ENCODE data around the gene NPR2.

Gene NPR2

GRCh38 chr9:35766997-35767396 lies 24.4 kb upstream of the NPR2 start:
- no peak for DNase-seq

DNA sequence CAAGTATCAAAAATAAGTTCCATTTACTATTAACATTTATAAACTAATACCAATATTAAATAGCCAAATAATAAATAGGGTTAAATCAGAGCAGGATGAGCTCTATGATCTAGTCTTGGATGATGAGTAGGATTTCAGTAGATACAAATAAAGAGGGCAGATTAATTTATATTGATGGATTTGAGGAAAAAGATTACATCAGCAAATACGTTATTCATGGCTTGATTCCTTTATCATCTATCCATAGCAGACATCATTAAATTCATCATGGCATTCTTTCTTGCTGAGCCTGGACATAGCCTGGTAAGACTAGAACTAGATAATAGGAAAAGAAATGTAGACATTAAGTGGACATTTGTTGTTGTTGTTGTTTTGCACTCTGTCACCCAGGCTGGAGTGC lies 23.9 kb upstream of the NPR2 start:
- DNase-seq: no peak

DNA sequence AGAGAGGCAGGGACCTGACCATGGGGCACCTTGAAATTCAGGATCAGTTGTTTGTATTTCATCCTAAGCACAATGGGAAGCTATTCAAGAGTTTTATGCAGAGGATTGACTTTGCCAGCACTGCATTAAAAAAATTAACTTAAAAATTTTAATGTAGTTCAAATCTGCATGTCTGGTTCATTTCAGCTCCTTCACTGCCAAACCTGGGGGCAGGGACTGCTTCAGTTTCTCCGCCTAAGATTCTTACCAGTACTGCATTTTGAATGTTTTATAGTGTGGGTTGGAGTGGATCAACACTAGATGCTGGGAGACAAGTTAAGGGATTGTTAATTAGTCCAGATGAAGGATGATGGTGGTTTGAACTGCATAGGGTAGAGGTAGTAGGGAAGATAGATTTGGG lies 21.6 kb upstream of the NPR2 start:
- DNase-seq: no peak

DNA sequence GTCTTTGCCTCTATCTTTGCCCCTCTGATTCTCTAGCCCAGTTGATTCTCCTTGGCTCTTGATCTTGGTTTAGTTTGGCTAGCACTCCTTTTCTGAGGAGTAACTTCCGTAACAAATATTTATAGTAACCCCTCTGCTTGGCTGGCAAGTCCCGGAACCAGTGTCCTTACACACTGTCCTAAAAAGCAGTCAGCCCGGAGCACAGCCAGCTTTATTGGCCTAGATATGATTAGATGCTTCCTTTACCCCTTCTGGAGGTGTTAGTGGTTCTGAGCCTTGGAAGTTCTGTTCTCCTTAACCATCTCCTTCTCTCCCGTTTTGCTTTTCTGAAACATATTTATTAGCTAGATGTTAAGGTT lies 20.3 kb upstream of the NPR2 start:
- DNase-seq: no peak

DNA sequence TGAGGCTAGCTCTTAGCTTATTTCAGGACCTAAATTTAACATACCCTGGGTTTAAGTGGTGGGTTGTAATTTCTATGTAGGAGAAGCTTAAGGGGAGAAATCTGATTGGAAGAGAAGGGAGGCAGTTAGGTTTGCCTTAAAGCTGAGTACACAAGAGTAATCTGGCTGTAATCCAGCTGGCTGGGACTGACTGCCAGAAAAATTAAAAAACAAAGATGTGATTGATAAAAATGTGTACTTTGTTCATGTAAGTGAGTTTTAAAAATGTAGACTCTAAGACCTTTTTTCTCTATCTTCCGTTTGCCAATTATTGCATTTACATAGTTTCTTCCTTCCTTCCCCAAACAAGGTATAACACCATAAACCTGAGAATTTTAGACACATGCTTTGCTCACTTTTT lies 19.9 kb upstream of the NPR2 start:
- no peak for DNase-seq

- DNase-seq: no peak
These were observed 19.4 kb upstream of the NPR2 start for GRCh38 chr9:35771943-35772342.

GRCh38 chr9:35774907-35775635 lies 16.3 kb upstream of the NPR2 start:
- DNase-seq: no peak

- no peak for DNase-seq
These were observed 15.4 kb upstream of the NPR2 start for GRCh38 chr9:35776018-35776417.

DNA sequence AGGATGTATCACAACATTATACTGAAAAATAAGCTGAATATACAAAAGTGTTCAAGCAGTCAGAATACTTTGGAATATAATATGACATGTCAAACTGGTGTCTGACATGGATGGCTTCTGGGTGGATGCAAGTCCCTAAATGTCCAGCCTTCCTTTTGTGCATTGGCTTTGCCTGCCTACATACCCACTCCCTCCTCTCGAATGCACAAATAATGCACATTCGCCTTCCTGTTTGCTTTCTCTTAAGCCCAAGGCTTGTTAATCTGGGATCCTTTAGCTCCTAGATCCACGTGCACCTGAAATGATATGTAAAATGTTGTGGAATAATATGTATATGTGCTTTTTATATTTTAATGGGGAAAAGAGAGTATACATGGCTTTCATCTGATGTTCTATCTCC lies 12.9 kb upstream of the NPR2 start:
- no peak for DNase-seq

DNA sequence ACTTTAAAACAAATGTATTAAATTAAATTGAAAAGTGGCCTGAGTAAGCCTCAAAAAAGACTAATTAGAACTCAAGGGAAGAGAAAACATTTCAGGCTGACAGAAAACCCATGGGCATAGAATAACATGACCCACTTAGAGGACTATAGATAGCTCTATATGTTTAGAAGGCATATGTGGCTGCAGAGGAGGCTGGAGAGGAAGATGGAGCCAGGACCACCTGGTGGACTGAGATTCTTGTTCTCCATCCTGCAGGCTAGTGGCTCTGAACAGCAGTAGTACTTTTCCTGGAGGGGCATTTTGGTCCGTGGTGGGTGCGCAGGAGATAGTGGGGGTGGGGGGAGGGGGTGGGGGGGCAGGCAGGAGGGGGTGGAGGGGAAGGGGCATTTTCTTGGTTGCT lies 10.3 kb upstream of the NPR2 start:
- DNase-seq: no peak

- DNase-seq: no peak
These were observed 8.0 kb upstream of the NPR2 start for GRCh38 chr9:35783418-35783817.

GRCh38 chr9:35789541-35789940 lies 1.9 kb upstream of the NPR2 start:
- DNase-seq: no peak

GRCh38 chr9:35790025-35790384 lies 1.4 kb upstream of the NPR2 start:
- no peak for DNase-seq

DNA sequence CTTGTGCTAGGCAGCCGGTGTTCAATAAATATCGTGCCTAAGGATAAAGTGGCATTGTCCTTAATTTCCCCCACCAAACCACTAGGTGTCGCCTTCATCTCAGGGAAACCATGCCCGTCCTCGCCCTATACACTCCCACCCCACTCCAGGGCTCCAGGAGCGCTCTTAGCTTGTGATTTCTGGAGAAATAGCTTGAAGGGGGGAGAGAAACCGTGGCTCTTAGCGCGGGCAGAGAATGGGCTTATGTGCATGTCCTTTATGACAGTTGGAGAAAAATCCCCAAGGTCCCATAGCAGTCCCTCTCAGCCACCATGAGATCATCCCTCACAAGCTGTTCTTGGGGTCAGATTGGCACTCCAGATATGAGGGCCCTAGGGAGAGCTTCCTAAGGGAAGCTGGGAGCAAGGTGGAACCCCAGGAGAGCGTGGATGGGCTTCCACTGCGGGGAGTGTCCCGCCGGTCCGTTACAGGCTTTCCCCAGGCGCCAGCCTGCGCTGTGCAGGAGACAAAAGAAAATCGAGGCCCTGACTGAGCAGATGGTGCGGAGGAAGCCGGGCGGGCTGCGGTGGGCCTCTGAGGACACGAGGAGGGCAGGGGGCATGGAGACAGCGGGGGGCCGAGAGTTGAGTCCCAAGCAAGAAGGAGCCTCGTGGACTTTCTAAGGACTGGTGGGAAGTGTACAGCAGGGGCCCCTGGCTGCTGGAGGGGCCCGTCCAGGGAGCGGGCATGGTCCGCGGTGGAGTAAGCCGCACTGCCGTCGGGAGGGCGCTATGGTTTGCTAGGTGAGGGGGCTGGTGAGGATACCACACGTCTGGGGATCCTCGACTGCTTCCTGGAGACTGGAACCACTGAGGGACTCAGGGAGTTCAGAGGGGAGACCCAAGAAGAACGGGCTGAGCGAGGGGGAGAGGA lies 750 bp upstream of the NPR2 start:
- peak; percentile 12 to 19 (median 14) for DNase-seq

DNA sequence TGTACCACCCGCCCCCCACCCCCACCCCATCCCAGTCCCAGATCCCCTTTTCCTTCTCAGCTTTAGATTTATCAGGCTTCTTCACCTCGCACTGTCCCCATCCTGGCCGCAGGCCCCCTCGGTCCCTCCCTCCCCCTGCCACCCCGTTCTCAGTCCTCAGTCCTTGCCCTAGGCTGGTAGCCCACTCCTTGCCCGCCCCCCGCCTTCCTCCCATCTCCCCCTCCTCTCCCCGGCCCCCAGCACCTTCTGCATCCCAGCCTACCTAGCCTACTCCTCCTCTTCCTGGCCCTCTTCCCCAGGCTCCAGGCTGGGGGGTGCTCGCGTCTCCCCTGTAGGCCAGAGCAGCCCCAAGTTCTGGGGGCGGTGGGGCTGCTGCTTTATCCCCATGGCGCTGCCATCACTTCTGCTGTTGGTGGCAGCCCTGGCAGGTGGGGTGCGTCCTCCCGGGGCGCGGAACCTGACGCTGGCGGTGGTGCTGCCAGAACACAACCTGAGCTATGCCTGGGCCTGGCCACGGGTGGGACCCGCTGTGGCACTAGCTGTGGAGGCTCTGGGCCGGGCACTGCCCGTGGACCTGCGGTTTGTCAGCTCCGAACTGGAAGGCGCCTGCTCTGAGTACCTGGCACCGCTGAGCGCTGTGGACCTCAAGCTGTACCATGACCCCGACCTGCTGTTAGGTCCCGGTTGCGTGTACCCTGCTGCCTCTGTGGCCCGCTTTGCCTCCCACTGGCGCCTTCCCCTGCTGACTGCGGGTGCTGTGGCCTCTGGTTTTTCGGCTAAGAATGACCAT lies 828 bp downstream of the NPR2 start:
- no peak for DNase-seq

DNA sequence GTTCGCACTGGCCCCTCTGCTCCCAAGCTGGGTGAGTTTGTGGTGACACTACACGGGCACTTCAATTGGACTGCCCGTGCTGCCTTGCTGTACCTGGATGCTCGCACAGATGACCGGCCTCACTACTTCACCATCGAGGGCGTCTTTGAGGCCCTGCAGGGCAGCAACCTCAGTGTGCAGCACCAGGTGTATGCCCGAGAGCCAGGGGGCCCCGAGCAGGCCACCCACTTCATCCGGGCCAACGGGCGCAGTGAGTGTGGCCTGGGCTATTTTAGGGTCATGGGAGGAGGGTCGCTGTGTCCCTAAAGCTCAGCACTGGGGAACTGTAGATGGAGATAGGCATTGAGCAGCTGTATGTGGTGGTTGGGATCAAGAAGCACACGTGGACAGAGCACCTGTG lies 1.4 kb downstream of the NPR2 start:
- no peak for DNase-seq

- no peak for DNase-seq
These were observed 2.1 kb downstream of the NPR2 start for GRCh38 chr9:35793461-35793860.

- no peak for DNase-seq
These were observed 4.3 kb downstream of the NPR2 start for GRCh38 chr9:35795695-35796094.

- DNase-seq: no peak
These were observed 6.1 kb downstream of the NPR2 start for GRCh38 chr9:35797311-35798109.

GRCh38 chr9:35798658-35799374 lies 7.4 kb downstream of the NPR2 start:
- DNase-seq: no peak

- DNase-seq: no peak
These were observed 9.1 kb downstream of the NPR2 start for GRCh38 chr9:35800530-35800929.
